Measurements from ENCODE around the gene IRS2. TPM values are rescaled to one million over a fixed set of nuclear protein-coding genes. Genes with fewer than 3 reads are reported as not detected.

Gene IRS2
- total RNA-seq, 2 experiments from 2014 or later: 1.4 to 1.5 TPM

DNA sequence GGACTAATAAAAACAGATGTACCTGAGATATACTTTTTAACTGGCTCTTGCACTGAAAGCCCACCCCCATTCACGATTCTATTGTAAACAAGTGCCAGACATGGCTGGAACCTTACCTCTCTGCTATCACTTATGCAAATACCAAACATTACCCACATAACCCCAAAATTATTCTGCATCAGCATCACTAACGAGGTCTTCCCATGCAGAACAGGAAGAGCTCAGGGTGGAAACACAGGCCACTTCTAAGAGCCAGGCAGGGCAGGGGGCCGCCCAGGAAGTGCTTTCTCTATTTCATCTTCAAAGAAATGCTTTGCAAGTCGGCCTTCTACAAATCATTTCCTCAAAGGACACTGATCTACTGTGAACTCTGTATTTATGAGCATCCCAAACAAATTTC lies 7.3 kb downstream of the IRS2 start:
- intact Hi-C loops (cut with DNase I, micrococcal nuclease): no loop called here
- peak overlapping the region; percentile 46 for H3K4me3 Mint-ChIP-seq
- CTCF ChIA-PET: no interaction called here
- no peaks in the 10 kb centered on the region for H3K9me3 Mint-ChIP-seq (ENCODE audit: low read depth)
- DNase-seq (peak; percentile 57), ATAC-seq (peak; percentile 64)
- no peaks in the 10 kb centered on the region for H3K27me3 Mint-ChIP-seq
- peaks cover 3% of the 10 kb centered on the region for H3K36me3 Mint-ChIP-seq (ENCODE audit: low read depth)
- peak overlapping the region; percentile 81 for H3K27ac Mint-ChIP-seq
- H3K4me1 Mint-ChIP-seq: peaks cover 52% of the 10 kb centered on the region
- POLR2A ChIA-PET: no interaction called here

DNA sequence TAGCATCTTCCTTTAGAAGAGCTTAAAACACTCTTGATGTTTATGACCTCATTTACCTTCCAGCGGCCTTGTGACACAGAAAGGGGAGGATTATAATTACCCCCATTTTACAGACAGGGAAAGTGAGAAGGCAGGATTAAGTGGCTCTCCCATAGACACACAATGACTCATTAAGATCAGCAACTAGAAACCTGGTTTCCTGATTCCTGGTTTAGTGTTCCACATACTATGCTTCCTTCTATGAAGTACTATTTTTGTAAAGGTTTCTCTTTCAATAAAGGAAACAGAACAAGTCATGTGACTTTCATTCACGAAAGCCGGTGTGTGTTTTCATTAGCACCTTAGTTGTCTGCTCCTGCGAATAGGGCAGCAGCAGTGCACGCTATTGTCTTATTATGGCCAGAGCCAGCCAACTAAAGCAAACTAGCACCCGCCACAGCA lies 8.3 kb downstream of the IRS2 start:
- peak overlapping the region; percentile 30 for H3K4me3 Mint-ChIP-seq
- DNase-seq: peak; percentile 20
- POLR2A ChIA-PET: no interaction called here
- intact Hi-C loops (cut with DNase I, micrococcal nuclease): no loop called here
- H3K4me1 Mint-ChIP-seq: peaks cover 61% of the 10 kb centered on the region
- H3K9me3 Mint-ChIP-seq (ENCODE audit: low read depth): no peaks in the 10 kb centered on the region
- no peaks in the 10 kb centered on the region for H3K27me3 Mint-ChIP-seq
- CTCF ChIA-PET: no interaction called here
- peak overlapping the region; percentile 63 for H3K27ac Mint-ChIP-seq
- peak; percentile 62 for ATAC-seq
- peaks cover 2% of the 10 kb centered on the region for H3K36me3 Mint-ChIP-seq (ENCODE audit: low read depth)

DNA sequence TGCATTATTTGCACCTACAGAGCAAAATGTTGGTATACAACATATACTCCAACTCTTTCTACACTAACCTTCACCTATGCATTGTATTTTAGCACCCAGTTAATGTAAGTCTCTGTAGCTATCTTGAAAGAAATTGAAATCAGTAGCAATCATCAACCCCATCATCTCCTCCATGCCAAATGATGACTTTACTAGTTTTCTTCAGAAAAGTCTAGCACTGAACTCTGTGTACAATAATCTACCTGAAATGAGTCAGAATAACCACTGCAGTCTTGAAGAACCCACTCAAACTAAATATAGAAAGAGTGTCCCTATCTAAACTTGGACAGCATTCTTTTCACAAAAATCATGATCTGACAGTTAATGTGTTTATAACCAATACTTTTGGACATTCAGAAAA lies 9.8 kb downstream of the IRS2 start:
- H3K4me3 Mint-ChIP-seq: no peak overlapping the region
- H3K27me3 Mint-ChIP-seq: no peaks in the 10 kb centered on the region
- ATAC-seq: peak; percentile 56
- H3K4me1 Mint-ChIP-seq: peaks cover 60% of the 10 kb centered on the region
- peaks cover 2% of the 10 kb centered on the region for H3K36me3 Mint-ChIP-seq (ENCODE audit: low read depth)
- ChIA-PET CTCF (interaction anchor here (1.3 kb wide), 1 partner anchor 14 kb away, joined by 3 read pairs; no protein-coding TSS in a partner anchor), POLR2A (no interaction called here)
- H3K27ac Mint-ChIP-seq: peak overlapping the region; percentile 27
- H3K9me3 Mint-ChIP-seq (ENCODE audit: low read depth): no peaks in the 10 kb centered on the region
- no peak for DNase-seq
- intact Hi-C loops (cut with DNase I, micrococcal nuclease): no loop called here

DNA sequence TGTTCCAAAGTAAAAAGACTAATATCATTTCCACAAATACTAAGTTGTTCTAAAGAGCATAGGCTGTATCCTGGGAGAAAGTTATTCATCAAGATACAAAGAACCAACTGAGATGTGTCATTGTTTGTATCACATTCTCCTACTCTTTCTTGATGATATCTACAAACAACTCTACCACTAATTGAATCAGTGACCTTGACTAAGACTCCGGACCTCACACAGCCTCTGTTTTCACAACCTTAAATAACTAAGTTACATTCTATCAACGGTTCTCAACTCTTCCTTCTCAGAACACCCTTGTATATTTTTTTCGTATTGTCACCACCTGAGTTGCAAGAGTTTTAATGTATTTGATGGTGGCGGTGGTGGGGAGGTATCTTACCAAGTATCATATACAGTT lies 12.6 kb downstream of the IRS2 start:
- no peak for ATAC-seq
- intact Hi-C loops (cut with DNase I, micrococcal nuclease): no loop called here
- peaks cover 33% of the 10 kb centered on the region for H3K4me1 Mint-ChIP-seq
- no peaks in the 10 kb centered on the region for H3K9me3 Mint-ChIP-seq (ENCODE audit: low read depth)
- ChIA-PET POLR2A (no interaction called here), CTCF (no interaction called here)
- no peaks in the 10 kb centered on the region for H3K27me3 Mint-ChIP-seq
- peaks cover 2% of the 10 kb centered on the region for H3K36me3 Mint-ChIP-seq (ENCODE audit: low read depth)
- no peak for DNase-seq
- H3K27ac Mint-ChIP-seq: no peak overlapping the region
- no peak overlapping the region for H3K4me3 Mint-ChIP-seq

DNA sequence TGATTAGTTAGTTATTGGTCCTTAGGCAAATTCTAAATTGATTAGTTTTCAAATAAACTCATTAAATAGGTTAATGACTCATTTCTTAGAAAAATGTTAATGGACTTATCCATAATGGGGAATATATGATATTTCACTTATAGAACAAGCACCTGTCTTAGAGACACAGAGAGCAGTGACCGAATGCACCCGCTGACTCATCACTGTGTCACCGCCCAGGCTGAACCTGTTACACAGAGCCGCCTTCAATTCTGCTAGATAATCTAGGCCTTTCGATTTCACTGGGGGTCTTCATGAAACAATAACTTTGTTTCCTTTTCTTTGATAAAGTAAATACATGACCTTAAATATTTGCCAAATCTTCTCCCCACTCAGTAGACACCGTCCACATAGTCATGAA lies 13.1 kb downstream of the IRS2 start:
- POLR2A ChIA-PET: no interaction called here
- intact Hi-C loops (cut with DNase I, micrococcal nuclease): no loop called here
- ATAC-seq (peak; percentile 42), DNase-seq (peak; percentile 58)
- H3K4me3 Mint-ChIP-seq: no peak overlapping the region
- peaks cover 2% of the 10 kb centered on the region for H3K36me3 Mint-ChIP-seq (ENCODE audit: low read depth)
- H3K4me1 Mint-ChIP-seq: peaks cover 28% of the 10 kb centered on the region
- no peaks in the 10 kb centered on the region for H3K27me3 Mint-ChIP-seq
- H3K9me3 Mint-ChIP-seq (ENCODE audit: low read depth): no peaks in the 10 kb centered on the region
- CTCF ChIA-PET: no interaction called here
- H3K27ac Mint-ChIP-seq: no peak overlapping the region

DNA sequence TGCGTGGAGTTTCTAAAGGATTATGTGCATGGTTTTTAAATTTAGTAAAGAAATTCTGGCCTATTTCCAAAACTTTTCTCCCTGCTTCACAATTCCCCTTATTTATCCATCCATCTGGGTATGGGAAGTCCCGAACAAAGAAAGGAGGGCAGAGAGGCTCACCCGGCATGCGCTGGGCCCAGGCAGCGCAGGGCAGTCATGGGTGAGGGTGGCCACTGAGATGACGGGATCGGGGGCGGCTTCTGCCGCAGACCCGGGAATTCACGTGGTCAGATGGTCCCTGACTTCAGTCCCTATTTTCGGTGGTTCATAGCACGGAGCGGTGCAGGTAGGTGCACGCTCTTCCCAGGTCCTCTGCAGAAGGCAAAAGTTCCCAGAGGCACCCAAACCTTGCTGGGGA lies 14.5 kb downstream of the IRS2 start:
- Mint-ChIP-seq H3K27me3 (no peaks in the 10 kb centered on the region), H3K4me1 (peaks cover 19% of the 10 kb centered on the region), H3K27ac (no peak overlapping the region), H3K4me3 (no peak overlapping the region), H3K9me3 (ENCODE audit: low read depth) (no peaks in the 10 kb centered on the region), H3K36me3 (ENCODE audit: low read depth) (peaks cover 2% of the 10 kb centered on the region)
- CTCF ChIA-PET: interaction anchor here (1.0 kb wide), 1 partner anchor 650 kb away, joined by 4 read pairs; no protein-coding TSS in a partner anchor
- POLR2A ChIA-PET: no interaction called here
- DNase-seq: no peak
- ATAC-seq: no peak
- intact Hi-C loops (cut with DNase I, micrococcal nuclease): no loop called here

DNA sequence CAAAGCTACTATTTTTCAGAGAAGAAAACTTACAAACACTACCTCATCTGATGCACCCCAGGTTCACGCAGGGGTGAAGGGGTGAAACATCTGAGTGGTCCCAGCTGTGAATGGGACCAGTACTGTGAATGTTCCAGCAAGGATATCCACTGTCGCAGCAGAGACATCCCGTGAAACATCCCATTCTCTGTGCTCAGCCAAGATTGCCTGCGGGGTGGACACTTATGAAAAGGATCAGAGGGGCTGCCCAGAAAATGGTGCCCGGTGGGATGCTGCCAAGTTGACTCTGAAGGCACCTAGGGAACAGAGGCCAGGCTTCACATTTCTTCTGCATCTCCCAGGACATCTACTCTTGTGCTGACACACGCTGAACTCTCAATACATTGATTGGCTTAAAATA lies 15.9 kb downstream of the IRS2 start:
- intact Hi-C loops (cut with DNase I, micrococcal nuclease): no loop called here
- no peaks in the 10 kb centered on the region for H3K9me3 Mint-ChIP-seq (ENCODE audit: low read depth)
- no peak overlapping the region for H3K4me3 Mint-ChIP-seq
- H3K36me3 Mint-ChIP-seq (ENCODE audit: low read depth): peaks cover 2% of the 10 kb centered on the region
- H3K27ac Mint-ChIP-seq: no peak overlapping the region
- ChIA-PET POLR2A (no interaction called here), CTCF (no interaction called here)
- peaks cover 13% of the 10 kb centered on the region for H3K4me1 Mint-ChIP-seq
- DNase-seq (no peak), ATAC-seq (no peak)
- no peaks in the 10 kb centered on the region for H3K27me3 Mint-ChIP-seq

DNA sequence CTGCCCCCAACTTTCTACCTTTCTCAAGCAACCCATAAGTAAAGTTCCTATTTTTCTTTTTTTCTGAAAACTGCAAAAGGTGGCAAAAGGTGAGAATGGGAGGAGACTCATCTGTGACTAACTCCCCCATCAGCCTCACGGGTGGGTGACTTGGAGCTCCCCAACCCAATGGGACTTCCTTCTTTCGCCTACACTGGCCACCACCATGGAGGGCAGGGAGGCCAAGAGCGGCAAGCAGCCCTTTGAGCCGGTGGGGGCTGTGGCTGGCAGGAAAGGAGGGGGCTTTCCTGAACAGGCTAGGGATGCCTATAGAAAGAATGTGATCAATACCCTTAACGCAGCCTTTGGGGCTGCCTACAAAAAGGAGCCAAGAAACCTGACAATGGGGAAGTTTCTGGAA lies 16.5 kb downstream of the IRS2 start:
- CTCF ChIA-PET: interaction anchor here (0.6 kb wide), 1 partner anchor 1594 kb away, joined by 3 read pairs; no protein-coding TSS in a partner anchor

DNA sequence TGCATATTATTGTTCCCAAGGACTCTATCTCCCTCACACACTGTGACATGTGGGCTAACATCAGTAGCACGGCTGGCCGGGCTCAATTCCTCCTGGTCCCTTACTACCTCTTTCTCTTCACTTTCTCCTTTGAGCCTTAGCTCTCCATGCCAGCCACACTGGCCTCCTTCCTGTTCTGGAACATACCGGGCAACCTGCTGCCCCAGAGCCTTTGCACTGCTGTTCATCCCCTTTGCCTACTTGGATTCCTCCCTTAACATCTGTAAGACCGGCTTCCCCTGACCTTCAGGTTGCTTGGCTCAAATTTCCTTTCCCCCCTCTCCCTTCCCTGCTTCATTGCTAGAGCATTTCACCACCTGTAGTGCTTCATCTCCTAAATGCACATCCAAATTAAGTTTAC lies 17.1 kb downstream of the IRS2 start:
- H3K36me3 Mint-ChIP-seq (ENCODE audit: low read depth): peaks cover 2% of the 10 kb centered on the region
- no peak overlapping the region for H3K4me3 Mint-ChIP-seq
- intact Hi-C loops (cut with DNase I, micrococcal nuclease): no loop called here
- H3K9me3 Mint-ChIP-seq (ENCODE audit: low read depth): no peaks in the 10 kb centered on the region
- DNase-seq (no peak), ATAC-seq (no peak)
- H3K4me1 Mint-ChIP-seq: peaks cover 23% of the 10 kb centered on the region
- no peaks in the 10 kb centered on the region for H3K27me3 Mint-ChIP-seq
- POLR2A ChIA-PET: no interaction called here
- CTCF ChIA-PET: interaction anchor here (0.6 kb wide), 1 partner anchor 1593 kb away, joined by 3 read pairs; no protein-coding TSS in a partner anchor
- H3K27ac Mint-ChIP-seq: no peak overlapping the region

More for the DNA sequence above, 16.5 kb downstream of the IRS2 start:
- H3K27me3 Mint-ChIP-seq: no peaks in the 10 kb centered on the region
- intact Hi-C loops (cut with DNase I, micrococcal nuclease): no loop called here
- no peaks in the 10 kb centered on the region for H3K9me3 Mint-ChIP-seq (ENCODE audit: low read depth)
- H3K27ac Mint-ChIP-seq: no peak overlapping the region
- H3K4me1 Mint-ChIP-seq: peaks cover 17% of the 10 kb centered on the region
- ATAC-seq (no peak), DNase-seq (no peak)
- no peak overlapping the region for H3K4me3 Mint-ChIP-seq
- H3K36me3 Mint-ChIP-seq (ENCODE audit: low read depth): peaks cover 2% of the 10 kb centered on the region
- POLR2A ChIA-PET: no interaction called here

DNA sequence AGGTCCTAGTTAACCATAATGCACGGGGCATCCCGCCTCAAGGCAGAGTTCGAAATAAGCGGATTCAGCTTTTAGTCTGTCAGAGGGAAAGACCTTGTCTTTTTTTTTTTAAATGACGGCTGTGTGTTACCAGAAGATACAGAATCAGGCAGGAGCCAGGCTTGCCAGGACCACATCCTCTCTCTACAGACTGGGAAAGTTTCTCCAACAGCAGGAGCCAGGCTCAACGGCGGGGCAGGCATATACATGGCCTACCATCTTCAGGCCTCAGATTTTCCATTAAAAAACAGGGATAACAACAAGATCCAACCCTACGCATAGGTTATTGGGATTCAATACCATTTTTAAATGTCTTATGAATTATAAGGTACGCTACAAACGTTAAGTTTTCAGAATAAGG lies 17.8 kb downstream of the IRS2 start:
- ATAC-seq (no peak), DNase-seq (no peak)
- Mint-ChIP-seq H3K27ac (no peak overlapping the region), H3K9me3 (ENCODE audit: low read depth) (no peaks in the 10 kb centered on the region), H3K36me3 (ENCODE audit: low read depth) (peaks cover 2% of the 10 kb centered on the region), H3K27me3 (no peaks in the 10 kb centered on the region), H3K4me1 (peaks cover 22% of the 10 kb centered on the region), H3K4me3 (no peak overlapping the region)
- CTCF ChIA-PET: interaction anchor here (0.6 kb wide), 1 partner anchor 82 kb away, joined by 3 read pairs; no protein-coding TSS in a partner anchor
- POLR2A ChIA-PET: interaction anchor here (0.6 kb wide), 1 partner anchor 13 kb away, joined by 3 read pairs; no protein-coding TSS in a partner anchor
- intact Hi-C loops (cut with DNase I, micrococcal nuclease): no loop called here

DNA sequence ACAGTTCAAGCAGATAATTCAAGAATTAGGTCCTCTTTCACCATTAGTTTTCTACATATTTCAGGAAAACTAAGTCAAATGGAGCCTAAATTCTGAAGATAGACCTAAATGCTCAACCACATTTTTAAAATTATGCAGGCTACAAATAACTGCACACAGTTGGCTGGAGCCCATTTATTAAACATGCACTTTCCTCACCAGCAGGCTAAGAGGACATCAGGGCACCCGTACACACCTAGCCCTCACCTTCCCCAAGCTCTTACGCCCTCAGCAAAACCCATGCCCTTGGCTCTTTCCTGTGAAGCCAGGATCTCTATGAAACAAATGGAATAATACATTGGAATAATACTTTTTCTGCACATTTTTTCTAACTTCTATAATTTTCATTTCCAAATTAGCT lies 18.2 kb downstream of the IRS2 start:
- Mint-ChIP-seq H3K27me3 (no peaks in the 10 kb centered on the region), H3K9me3 (ENCODE audit: low read depth) (no peaks in the 10 kb centered on the region), H3K36me3 (ENCODE audit: low read depth) (peaks cover 2% of the 10 kb centered on the region), H3K27ac (no peak overlapping the region), H3K4me1 (peaks cover 17% of the 10 kb centered on the region), H3K4me3 (no peak overlapping the region)
- no peak for DNase-seq
- POLR2A ChIA-PET: interaction anchor here (0.6 kb wide), 1 partner anchor 13 kb away, joined by 3 read pairs; no protein-coding TSS in a partner anchor
- CTCF ChIA-PET: interaction anchor here (0.6 kb wide), 1 partner anchor 81 kb away, joined by 3 read pairs; no protein-coding TSS in a partner anchor
- intact Hi-C loops (cut with DNase I, micrococcal nuclease): no loop called here
- no peak for ATAC-seq

DNA sequence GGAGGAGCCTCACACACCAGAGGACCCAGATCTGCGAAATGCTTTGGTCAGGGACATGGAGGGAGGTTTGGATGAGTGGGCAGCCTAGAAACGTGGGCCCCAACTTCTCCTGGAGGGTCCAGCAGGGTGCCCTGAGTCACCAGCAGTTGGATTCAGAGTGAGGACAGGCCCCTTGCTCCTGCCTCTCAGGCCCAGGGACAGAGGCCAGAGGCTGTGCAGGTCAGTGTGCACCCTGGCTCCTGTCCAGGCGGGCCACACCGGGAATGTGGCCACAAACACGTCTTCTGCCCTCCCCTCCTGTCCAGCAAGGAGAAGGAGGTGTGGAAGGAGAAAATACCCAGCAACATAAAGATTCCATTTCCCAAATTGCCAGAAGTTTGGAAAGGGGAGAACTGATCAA lies 19.4 kb downstream of the IRS2 start:
- POLR2A ChIA-PET: no interaction called here

More for the DNA sequence above, 19.4 kb downstream of the IRS2 start:
- H3K4me3 Mint-ChIP-seq: no peak overlapping the region
- no peaks in the 10 kb centered on the region for H3K9me3 Mint-ChIP-seq (ENCODE audit: low read depth)
- no peaks in the 10 kb centered on the region for H3K27me3 Mint-ChIP-seq
- intact Hi-C loops (cut with DNase I, micrococcal nuclease): no loop called here
- CTCF ChIA-PET: no interaction called here
- peaks cover 2% of the 10 kb centered on the region for H3K36me3 Mint-ChIP-seq (ENCODE audit: low read depth)
- no peak for ATAC-seq
- H3K27ac Mint-ChIP-seq: no peak overlapping the region
- no peak for DNase-seq
- peaks cover 22% of the 10 kb centered on the region for H3K4me1 Mint-ChIP-seq
